Measurements from ENCODE around the gene EXOC2. TPM values are rescaled to one million over a fixed set of nuclear protein-coding genes. Genes with fewer than 3 reads are reported as not detected.

Gene EXOC2
- total and polyA plus RNA-seq, 10 of the 15 experiments (the other 5 are each of a cell fraction or from before 2014, with no cell fraction given) = 8.7 to 32.8 (median 20.7) TPM

- TF ChIP-seq USF1 (IDR thresholded peaks at IDR 0.05; ENCODE audit: borderline replicate concordance, extremely low read length, insufficient read depth, low read depth, low read length) = no peak
These were observed 33.0 kb downstream of the EXOC2 start (continued) for GRCh38 chr6:659716-660581.

- H3K79me2 ChIP-seq (ENCODE audit: control insufficient read depth, insufficient read depth, low read length) = peaks cover 2% of the 10 kb centered on the region
- FAIRE-seq = no peak
- no peak for TF ChIP-seq CREM (IDR thresholded peaks at IDR 0.05; ENCODE audit: low read depth)
- TF ChIP-seq TBL1XR1 (IDR thresholded peaks at IDR 0.05; ENCODE audit: low read depth, low read length) = no peak
- no peak for TF ChIP-seq RUNX3 (IDR thresholded peaks at IDR 0.05; ENCODE audit: low read length)
- TF ChIP-seq CBX3 (IDR thresholded peaks at IDR 0.05; ENCODE audit: borderline replicate concordance, low read depth) = no peak
- no peak for TF ChIP-seq YY1 (IDR thresholded peaks at IDR 0.05; ENCODE audit: low read depth, low read length)
- TF ChIP-seq RB1 (IDR thresholded peaks at IDR 0.05; ENCODE audit: borderline replicate concordance) = no peak
- no peak for TF ChIP-seq ETV6 (conservative IDR thresholded peaks at IDR 0.05 in 1 of 2, IDR thresholded peaks at IDR 0.05 in 1 of 2; ENCODE audit: borderline replicate concordance in 1 of 2, low read depth in 1 of 2)
- TF ChIP-seq SRF (IDR thresholded peaks at IDR 0.05; ENCODE audit: low read depth in 2 of 2, low read length in 2 of 2) = no peak
- TF ChIP-seq JUND (IDR thresholded peaks at IDR 0.05; ENCODE audit: low read depth, low read length) = no peak
- TF ChIP-seq WRNIP1 (IDR thresholded peaks at IDR 0.05; ENCODE audit: borderline replicate concordance, low read depth, low read length) = no peak
- no peak for TF ChIP-seq ZBTB4 (CRISPR knock-in tag; IDR thresholded peaks at IDR 0.05)
- TF ChIP-seq, protein P1, sequence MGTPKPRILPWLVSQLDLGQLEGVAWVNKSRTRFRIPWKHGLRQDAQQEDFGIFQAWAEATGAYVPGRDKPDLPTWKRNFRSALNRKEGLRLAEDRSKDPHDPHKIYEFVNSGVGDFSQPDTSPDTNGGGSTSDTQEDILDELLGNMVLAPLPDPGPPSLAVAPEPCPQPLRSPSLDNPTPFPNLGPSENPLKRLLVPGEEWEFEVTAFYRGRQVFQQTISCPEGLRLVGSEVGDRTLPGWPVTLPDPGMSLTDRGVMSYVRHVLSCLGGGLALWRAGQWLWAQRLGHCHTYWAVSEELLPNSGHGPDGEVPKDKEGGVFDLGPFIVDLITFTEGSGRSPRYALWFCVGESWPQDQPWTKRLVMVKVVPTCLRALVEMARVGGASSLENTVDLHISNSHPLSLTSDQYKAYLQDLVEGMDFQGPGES (IDR thresholded peaks at IDR 0.05) = no peak
- TF ChIP-seq TAF1 (IDR thresholded peaks at IDR 0.05; ENCODE audit: borderline replicate concordance, low read depth, low read length) = no peak
- no peak for TF ChIP-seq STAT1 (conservative IDR thresholded peaks at IDR 0.05)
- no peak for TF ChIP-seq SMAD1 (IDR thresholded peaks at IDR 0.05; ENCODE audit: low read depth, partially characterized antibody)
These were observed 34.7 kb downstream of the EXOC2 start for GRCh38 chr6:658244-658643.

More at GRCh38 chr6:658244-658643, 34.7 kb downstream of the EXOC2 start:
- H3K4me2 ChIP-seq (ENCODE audit: control insufficient read depth, insufficient read depth) = no peak overlapping the region
- no peaks in the 10 kb centered on the region for H4K20me1 ChIP-seq (ENCODE audit: control insufficient read depth, insufficient read depth)
- ChIA-PET CTCF (no interaction called here), POLR2A (no interaction called here), RAD21 (ENCODE audit: unreplicated experiment) (no interaction called here), SMC1A (ENCODE audit: uncharacterized antibody, unreplicated experiment) (interaction anchor here (0.5 kb wide), 1 partner anchor 12 kb away, joined by 3 read pairs; no protein-coding TSS in a partner anchor)
- in situ Hi-C loops (cut with MboI) (no loop called here), intact Hi-C loops (cut with micrococcal nuclease; ENCODE audit: unreplicated experiment) (no loop called here)
- BruUV-seq (replicated peaks) = no TSS peak
- peaks cover 0 to 4% of the 10 kb centered on the region in 2 experiments; a peak in 2 of 4 replicates for H3K36me3 ChIP-seq (ENCODE audit: control insufficient read depth in 2 of 2, insufficient read depth in 2 of 2, low read length in 1 of 2)
- H3K27me3 ChIP-seq (replicated peaks in 1 of 2; ENCODE audit: control insufficient read depth in 2 of 2, insufficient read depth in 2 of 2, low read length in 1 of 2) = no peaks in the 10 kb centered on the region
- no peaks in the 10 kb centered on the region; the same call in 2 of the 3 replicates for H3K9me3 ChIP-seq (replicated peaks; ENCODE audit: control insufficient read depth, insufficient read depth, low read length)
- ATAC-seq (no peak), DNase-seq (ENCODE audit: low read depth, low spot score) (no peak)
- no peak overlapping the region for H3K9ac ChIP-seq (ENCODE audit: control insufficient read depth, insufficient read depth, low read length)
- WGBS (ENCODE audit: insufficient coverage, insufficient replicate concordance, low lambda C conversion rate, missing lambda C conversion rate) = 97% methylated on average over 2 of the region's 2 CpGs
- no peak overlapping the region for H3K4me3 ChIP-seq
- H3K27ac ChIP-seq (ENCODE audit: control insufficient read depth, insufficient read depth) = no peak overlapping the region
- H2AFZ ChIP-seq (ENCODE audit: control insufficient read depth, low read depth, low read length) = no peak overlapping the region
- no peaks in the 10 kb centered on the region for H3K4me1 ChIP-seq (ENCODE audit: control insufficient read depth, insufficient read depth, low read length)
